Fibroblast of mammary gland (primary cell): ENCODE data around the gene MAPT.
"Not testable (repeated sequence)": the region's sequence is repeated elsewhere in the genome, so short reads cannot be mapped to it uniquely, and the experiment has no call there.

ENCODE experiments used
- DNase-seq: peaks from one replicate; pipeline ENCODE4 v3.0.0-alpha.2; 2010; ENCODE audit warnings: low read depth
- H3K4me3 ChIP-seq: 2 replicates; pipeline ENCODE4 v1.5.1; 2011; ENCODE audit warnings: low read depth, mild to moderate bottlenecking, low read length, moderate library complexity; ENCODE audit not compliant: control insufficient read depth
- CTCF ChIP-seq: conservative IDR thresholded peaks from 2 replicates; pipeline ENCODE4 v1.5.1; 2011; ENCODE audit warnings: low read depth, low read length, inconsistent platforms; ENCODE audit not compliant: control insufficient read depth, insufficient read depth

Gene MAPT

GRCh38 chr17:45912319-45912718 is 18.0 kb downstream of the MAPT start:
- TF ChIP-seq CTCF: no peak
- no peak for DNase-seq
- no peak overlapping the region for H3K4me3 ChIP-seq

GRCh38 chr17:45913030-45913429 is 18.7 kb downstream of the MAPT start:
- not testable (repeated sequence) for DNase-seq, H3K4me3 ChIP-seq

GRCh38 chr17:45914047-45914717 is 19.8 kb downstream of the MAPT start:
- H3K4me3 ChIP-seq: no peak overlapping the region
- DNase-seq: no peak
- TF ChIP-seq CTCF: no peak

- no peak for TF ChIP-seq CTCF
- no peak for DNase-seq
- H3K4me3 ChIP-seq: no peak overlapping the region
These were observed 20.9 kb downstream of the MAPT start for GRCh38 chr17:45915263-45915662.

GRCh38 chr17:45917081-45917480 is 22.7 kb downstream of the MAPT start:
- no peak overlapping the region for H3K4me3 ChIP-seq
- no peak for DNase-seq
- TF ChIP-seq CTCF: no peak

- DNase-seq: no peak
- TF ChIP-seq CTCF: no peak
These were observed 23.9 kb downstream of the MAPT start for GRCh38 chr17:45918241-45918745.

GRCh38 chr17:45919136-45919535 is 24.8 kb downstream of the MAPT start:
- H3K4me3 ChIP-seq: no peak overlapping the region
- no peak for DNase-seq
- TF ChIP-seq CTCF: no peak

More at GRCh38 chr17:45918241-45918745, 23.9 kb downstream of the MAPT start:
- H3K4me3 ChIP-seq: no peak overlapping the region
